ENCODE data around the gene ARMH4. TPM values are rescaled to one million over a fixed set of nuclear protein-coding genes. Genes with fewer than 3 reads are reported as not detected.

The ARMH4 gene
- total RNA-seq, 1 experiment from 2014 or later = 42.6 TPM

DNA sequence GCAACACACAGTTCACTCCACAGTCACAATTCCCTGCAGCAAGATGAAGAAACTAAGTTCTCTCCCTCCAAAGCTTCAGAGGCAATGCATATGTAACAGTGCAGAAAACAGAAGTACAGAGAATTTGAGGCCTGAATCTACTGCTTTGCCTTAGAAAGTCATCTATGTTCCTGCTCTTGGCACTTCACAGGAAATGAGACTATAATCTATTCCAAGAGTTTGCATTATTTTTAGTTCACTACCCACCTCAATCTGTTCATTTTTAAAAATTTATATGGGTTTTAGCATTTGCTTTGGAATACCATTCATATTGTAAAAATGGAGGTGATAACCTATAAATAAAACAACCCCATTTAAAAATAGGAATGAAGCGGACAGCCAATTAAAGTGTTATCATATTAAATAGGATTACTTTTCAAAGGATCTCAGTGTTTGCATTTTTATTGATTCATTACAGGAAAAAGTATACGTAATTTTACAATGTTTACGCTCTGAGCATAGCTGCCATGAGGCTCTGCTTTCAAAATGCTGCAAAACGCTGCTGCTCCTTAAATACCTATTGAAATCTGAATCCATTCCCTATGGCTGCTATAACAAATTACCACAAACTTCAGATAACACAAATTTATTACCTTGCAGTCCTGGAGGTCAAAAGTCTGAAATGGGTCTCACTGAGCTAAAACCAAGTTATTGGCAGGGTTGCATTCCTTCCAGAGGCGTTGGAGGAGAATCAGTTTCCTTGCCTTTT is 60.0 kb downstream of the ARMH4 start:
- H3K18ac ChIP-seq (ENCODE audit: insufficient read length, low read depth, low read length) = no peak overlapping the region
- no CpG with 5 or more reads among the region's 5 CpGs for whole genome bisulfite sequencing (ENCODE audit: extremely low coverage, insufficient read length, low lambda C conversion rate)

More for the DNA sequence above, 60.0 kb downstream of the ARMH4 start:
- Histone ChIP-seq H3K4ac (ENCODE audit: low read depth, low read length) (no peak overlapping the region), H2BK15ac (ENCODE audit: low read depth, low read length) (no peak overlapping the region), H3K4me2 (ENCODE audit: insufficient read depth, insufficient read length, low read length) (no peak overlapping the region), H4K5ac (ENCODE audit: insufficient read length, low read depth, low read length) (no peak overlapping the region), H3K23me2 (ENCODE audit: insufficient read length, low read depth, low read length, poor library complexity, severe bottlenecking) (no peaks in the 10 kb centered on the region), H3K9ac (ENCODE audit: extremely low read depth, insufficient read length, low read length) (no peak overlapping the region), H4K91ac (ENCODE audit: insufficient read length, low read depth, low read length) (no peak overlapping the region), H3K79me2 (ENCODE audit: insufficient read depth, low read length) (no peaks in the 10 kb centered on the region), H2BK120ac (ENCODE audit: low read depth, low read length, poor library complexity, severe bottlenecking) (no peak overlapping the region), H2BK12ac (ENCODE audit: insufficient read length, low read depth, low read length) (no peak overlapping the region), H3K4me1 (ENCODE audit: insufficient read depth, low read length) (no peaks in the 10 kb centered on the region), H3K14ac (ENCODE audit: insufficient read depth, low read length) (no peak overlapping the region), H3K27me3 (ENCODE audit: insufficient read depth, low read length) (no peaks in the 10 kb centered on the region), H4K20me1 (ENCODE audit: control insufficient read depth, insufficient read depth, insufficient read length) (no peaks in the 10 kb centered on the region), H2BK5ac (ENCODE audit: insufficient read length, low read length) (no peak overlapping the region), H3T11ph (ENCODE audit: low read length) (no peak overlapping the region), H2AK5ac (ENCODE audit: insufficient read length, low read length) (no peak overlapping the region), H3K23ac (ENCODE audit: insufficient read length, low read depth, low read length) (no peak overlapping the region), H3K9me3 (ENCODE audit: control insufficient read depth, low read depth, low read length) (no peaks in the 10 kb centered on the region), H2AFZ (ENCODE audit: low read length) (no peak overlapping the region), H4K8ac (replicated peaks; ENCODE audit: insufficient read length, low read depth, low read length) (no peak overlapping the region), H2BK20ac (ENCODE audit: low read depth, low read length, poor library complexity, severe bottlenecking) (no peak overlapping the region), H3K79me1 (ENCODE audit: insufficient read depth, low read depth, low read length, poor library complexity, severe bottlenecking) (no peaks in the 10 kb centered on the region), H3K27ac (ENCODE audit: insufficient read length, low read depth, low read length) (no peak overlapping the region), H3K56ac (ENCODE audit: insufficient read length, low read depth, low read length) (no peak overlapping the region)
- no peaks in the 10 kb centered on the region for H3K4me1 Mint-ChIP-seq
- H3K27ac Mint-ChIP-seq = no peak overlapping the region
- no peaks in the 10 kb centered on the region for H3K9me3 Mint-ChIP-seq
- peaks cover 2 to 16% (median 8%) of the 10 kb centered on the region in 3 experiments; a peak in 5 of 7 replicates for H3K36me3 Mint-ChIP-seq (ENCODE audit: insufficient read depth in 1 of 3, low read depth in 3 of 3)
- H3K4me3 Mint-ChIP-seq = no peak overlapping the region
- TF ChIP-seq, protein P1, sequence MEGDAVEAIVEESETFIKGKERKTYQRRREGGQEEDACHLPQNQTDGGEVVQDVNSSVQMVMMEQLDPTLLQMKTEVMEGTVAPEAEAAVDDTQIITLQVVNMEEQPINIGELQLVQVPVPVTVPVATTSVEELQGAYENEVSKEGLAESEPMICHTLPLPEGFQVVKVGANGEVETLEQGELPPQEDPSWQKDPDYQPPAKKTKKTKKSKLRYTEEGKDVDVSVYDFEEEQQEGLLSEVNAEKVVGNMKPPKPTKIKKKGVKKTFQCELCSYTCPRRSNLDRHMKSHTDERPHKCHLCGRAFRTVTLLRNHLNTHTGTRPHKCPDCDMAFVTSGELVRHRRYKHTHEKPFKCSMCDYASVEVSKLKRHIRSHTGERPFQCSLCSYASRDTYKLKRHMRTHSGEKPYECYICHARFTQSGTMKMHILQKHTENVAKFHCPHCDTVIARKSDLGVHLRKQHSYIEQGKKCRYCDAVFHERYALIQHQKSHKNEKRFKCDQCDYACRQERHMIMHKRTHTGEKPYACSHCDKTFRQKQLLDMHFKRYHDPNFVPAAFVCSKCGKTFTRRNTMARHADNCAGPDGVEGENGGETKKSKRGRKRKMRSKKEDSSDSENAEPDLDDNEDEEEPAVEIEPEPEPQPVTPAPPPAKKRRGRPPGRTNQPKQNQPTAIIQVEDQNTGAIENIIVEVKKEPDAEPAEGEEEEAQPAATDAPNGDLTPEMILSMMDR (conservative IDR thresholded peaks at IDR 0.05) = no peak
- no peaks in the 10 kb centered on the region for H3K27me3 Mint-ChIP-seq (ENCODE audit: low read depth)
- no peak for DNase-seq

Data from H9 (cell line).